A673 (cell line): Measurements from ENCODE around the gene MGST3.

Experiments used
- EZH2 ChIP-seq: fragments of 200-600 bp; sonication (generic); IDR thresholded peaks from 2 replicates; pipeline ENCODE4 v1.6.1; 2017; ENCODE audit warnings: borderline replicate concordance, low read depth, mild to moderate bottlenecking, mixed read lengths, antibody characterized with exemption, low read length; ENCODE audit not compliant: poor library complexity, severe bottlenecking
- TF ChIP-seq, protein P1 (sequence below): fragments of 300-800, 200-600 bp; sonication (generic); conservative IDR thresholded peaks from 2 replicates; pipeline ENCODE4 v1.5.1; 2017; ENCODE audit warnings: low read depth, mild to moderate bottlenecking, antibody characterized with exemption, low read length, moderate library complexity, mixed read lengths

DNA sequence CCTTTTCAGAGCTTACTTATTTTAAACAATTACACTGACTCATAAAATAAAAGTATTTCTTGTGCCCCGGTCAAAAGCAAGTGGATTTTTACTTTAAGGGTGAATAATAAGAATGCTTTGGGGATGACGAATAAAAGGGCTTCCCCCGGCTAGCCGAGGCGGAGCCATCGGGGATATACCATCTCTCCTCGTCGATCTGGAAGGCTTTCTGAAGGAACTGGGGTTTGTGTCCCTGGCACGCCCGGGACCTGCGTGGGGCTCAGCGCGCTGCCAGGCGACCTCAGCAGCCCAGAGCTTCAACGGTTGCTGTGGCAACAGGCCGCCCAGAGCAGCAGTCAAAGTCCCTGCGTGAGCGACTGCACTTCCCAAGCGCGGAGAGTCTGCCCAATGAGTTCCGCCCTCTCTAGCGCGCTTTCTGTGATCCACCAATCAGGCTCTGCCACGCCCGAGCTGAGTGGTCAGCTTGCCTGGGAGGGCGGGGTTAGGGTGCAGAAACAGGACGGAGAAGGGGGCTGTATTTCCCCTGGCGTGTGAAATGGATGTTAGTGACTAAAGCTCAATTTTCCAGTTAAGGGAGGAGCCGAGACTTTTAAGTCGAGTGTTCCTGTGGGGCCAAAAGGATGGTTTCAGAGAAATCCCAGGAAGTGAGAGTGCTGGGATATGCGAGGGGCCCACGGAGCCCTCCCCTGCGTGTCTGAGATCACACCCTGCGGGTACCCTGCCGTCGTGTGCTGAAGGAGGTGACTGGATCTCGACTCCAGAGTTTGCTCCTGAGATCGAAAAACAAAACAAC, 33.0 kb upstream of the MGST3 start:
- TF ChIP-seq, protein P1, sequence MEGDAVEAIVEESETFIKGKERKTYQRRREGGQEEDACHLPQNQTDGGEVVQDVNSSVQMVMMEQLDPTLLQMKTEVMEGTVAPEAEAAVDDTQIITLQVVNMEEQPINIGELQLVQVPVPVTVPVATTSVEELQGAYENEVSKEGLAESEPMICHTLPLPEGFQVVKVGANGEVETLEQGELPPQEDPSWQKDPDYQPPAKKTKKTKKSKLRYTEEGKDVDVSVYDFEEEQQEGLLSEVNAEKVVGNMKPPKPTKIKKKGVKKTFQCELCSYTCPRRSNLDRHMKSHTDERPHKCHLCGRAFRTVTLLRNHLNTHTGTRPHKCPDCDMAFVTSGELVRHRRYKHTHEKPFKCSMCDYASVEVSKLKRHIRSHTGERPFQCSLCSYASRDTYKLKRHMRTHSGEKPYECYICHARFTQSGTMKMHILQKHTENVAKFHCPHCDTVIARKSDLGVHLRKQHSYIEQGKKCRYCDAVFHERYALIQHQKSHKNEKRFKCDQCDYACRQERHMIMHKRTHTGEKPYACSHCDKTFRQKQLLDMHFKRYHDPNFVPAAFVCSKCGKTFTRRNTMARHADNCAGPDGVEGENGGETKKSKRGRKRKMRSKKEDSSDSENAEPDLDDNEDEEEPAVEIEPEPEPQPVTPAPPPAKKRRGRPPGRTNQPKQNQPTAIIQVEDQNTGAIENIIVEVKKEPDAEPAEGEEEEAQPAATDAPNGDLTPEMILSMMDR, result no peak
- TF ChIP-seq EZH2, result no peak
